Measurements from ENCODE around the gene BEST4. TPM values are rescaled to one million over a fixed set of nuclear protein-coding genes. Genes with fewer than 3 reads are reported as not detected.
A peak's percentile ranks its signal among the peaks of the same experiment; 100 is the strongest.

The BEST4 gene
- total and polyA plus RNA-seq, 2 of the 13 experiments (the other 11 are each of a cell fraction or from before 2014, with no cell fraction given): 0.77 to 1.4 TPM

DNA sequence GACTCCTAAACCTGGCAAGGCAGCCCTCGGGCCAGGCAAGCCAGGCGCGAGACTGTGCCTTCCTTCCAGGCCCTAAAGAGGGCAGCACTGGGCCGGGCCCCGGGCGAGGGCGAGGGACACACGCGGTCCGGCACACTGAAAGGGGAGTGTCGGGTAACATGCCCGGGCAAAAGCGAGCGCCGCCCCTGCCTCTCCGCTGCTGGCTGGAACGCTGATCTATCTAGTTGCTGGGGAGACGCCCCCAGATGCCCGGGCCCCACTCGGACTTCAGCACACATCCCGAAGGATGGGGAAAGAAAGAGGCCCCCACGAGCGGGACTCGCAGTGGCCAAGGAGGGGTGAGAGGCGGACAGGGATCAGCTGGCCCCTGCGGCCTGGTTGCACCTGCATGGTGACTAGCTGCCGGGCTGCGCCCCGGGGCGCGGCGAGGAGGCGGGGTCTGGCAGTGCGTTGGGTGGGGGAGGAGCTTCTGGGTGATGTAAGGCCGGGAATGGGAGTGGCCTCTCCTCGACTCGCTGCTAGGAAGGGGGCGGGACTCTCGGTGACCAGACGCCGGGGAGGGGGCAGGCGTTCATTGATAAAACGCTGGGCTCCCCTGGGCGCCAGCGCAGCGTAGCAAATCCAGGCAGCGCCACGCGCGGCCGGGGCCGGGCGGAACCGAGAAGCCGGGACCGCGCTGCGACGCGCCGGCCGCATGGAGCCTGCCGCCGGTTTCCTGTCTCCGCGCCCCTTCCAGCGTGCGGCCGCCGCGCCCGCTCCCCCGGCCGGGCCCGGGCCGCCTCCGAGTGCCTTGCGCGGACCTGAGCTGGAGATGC, 12.0 kb upstream of the BEST4 start, which contains the start of gene PLK3 (continued):
- TF ChIP-seq ZMYM3 (CRISPR knock-in tag; IDR thresholded peaks at IDR 0.05): peak; percentile 52; the same call in 1 of the 2 replicates
- no peak for TF ChIP-seq ETS1 (CRISPR knock-in tag; IDR thresholded peaks at IDR 0.05)
- TF ChIP-seq CCAR2 (optimal IDR thresholded peaks at IDR 0.05; ENCODE audit: low read depth, low read length): no peak
- no peak for TF ChIP-seq XBP1 (CRISPR knock-in tag; IDR thresholded peaks at IDR 0.05)
- peak; percentile 47; the same call in 1 of the 2 replicates for TF ChIP-seq SP2 (CRISPR knock-in tag; IDR thresholded peaks at IDR 0.05)
- TF ChIP-seq, protein P1, sequence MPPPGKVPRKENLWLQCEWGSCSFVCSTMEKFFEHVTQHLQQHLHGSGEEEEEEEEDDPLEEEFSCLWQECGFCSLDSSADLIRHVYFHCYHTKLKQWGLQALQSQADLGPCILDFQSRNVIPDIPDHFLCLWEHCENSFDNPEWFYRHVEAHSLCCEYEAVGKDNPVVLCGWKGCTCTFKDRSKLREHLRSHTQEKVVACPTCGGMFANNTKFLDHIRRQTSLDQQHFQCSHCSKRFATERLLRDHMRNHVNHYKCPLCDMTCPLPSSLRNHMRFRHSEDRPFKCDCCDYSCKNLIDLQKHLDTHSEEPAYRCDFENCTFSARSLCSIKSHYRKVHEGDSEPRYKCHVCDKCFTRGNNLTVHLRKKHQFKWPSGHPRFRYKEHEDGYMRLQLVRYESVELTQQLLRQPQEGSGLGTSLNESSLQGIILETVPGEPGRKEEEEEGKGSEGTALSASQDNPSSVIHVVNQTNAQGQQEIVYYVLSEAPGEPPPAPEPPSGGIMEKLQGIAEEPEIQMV (CRISPR knock-in tag; IDR thresholded peaks at IDR 0.05; ENCODE audit: low read depth): peak; percentile 93
- no peak for TF ChIP-seq ARID2 (CRISPR knock-in tag; IDR thresholded peaks at IDR 0.05; ENCODE audit: borderline replicate concordance)
- peak; percentile 58 for TF ChIP-seq YY1 (IDR thresholded peaks at IDR 0.05; ENCODE audit: insufficient read depth, insufficient replicate concordance, low read depth, low read length)
- TF ChIP-seq ETV5 (CRISPR knock-in tag; IDR thresholded peaks at IDR 0.05; ENCODE audit: borderline replicate concordance): no peak; the same call in 1 of the 2 replicates
- TF ChIP-seq, protein P2, sequence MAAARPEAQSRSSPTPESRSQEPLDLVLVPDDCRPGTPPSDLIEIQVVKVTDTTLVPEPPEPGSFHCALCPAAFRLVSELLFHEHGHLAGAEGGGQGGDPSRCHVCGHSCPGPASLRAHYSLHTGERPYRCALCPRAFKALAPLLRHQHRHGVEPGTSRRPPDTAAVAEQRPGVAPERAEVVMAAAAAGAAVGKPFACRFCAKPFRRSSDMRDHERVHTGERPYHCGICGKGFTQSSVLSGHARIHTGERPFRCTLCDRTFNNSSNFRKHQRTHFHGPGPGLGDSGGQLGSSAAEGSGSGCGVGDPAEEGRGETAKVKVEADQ (CRISPR knock-in tag; IDR thresholded peaks at IDR 0.05; ENCODE audit: borderline replicate concordance): no peak
- TF ChIP-seq TBX2 (CRISPR knock-in tag; IDR thresholded peaks at IDR 0.05; ENCODE audit: borderline replicate concordance): peak; percentile 88
- peak; percentile 87 for TF ChIP-seq NRL (CRISPR knock-in tag; IDR thresholded peaks at IDR 0.05; ENCODE audit: borderline replicate concordance)
- TF ChIP-seq ZNF367 (CRISPR knock-in tag; IDR thresholded peaks at IDR 0.05; ENCODE audit: borderline replicate concordance): no peak
- 0 out of 2 replicates have a peak, but pooled peaks have one; percentile 44 for TF ChIP-seq SIN3B (IDR thresholded peaks at IDR 0.05; ENCODE audit: low read length)
- TF ChIP-seq SATB2 (CRISPR knock-in tag; IDR thresholded peaks at IDR 0.05): no peak
- TF ChIP-seq ZNF136 (CRISPR knock-in tag; IDR thresholded peaks at IDR 0.05; ENCODE audit: low read depth): peak; percentile 66; the same call in 1 of the 2 replicates
- TF ChIP-seq, protein P3, sequence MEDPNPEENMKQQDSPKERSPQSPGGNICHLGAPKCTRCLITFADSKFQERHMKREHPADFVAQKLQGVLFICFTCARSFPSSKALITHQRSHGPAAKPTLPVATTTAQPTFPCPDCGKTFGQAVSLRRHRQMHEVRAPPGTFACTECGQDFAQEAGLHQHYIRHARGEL (CRISPR knock-in tag; IDR thresholded peaks at IDR 0.05): no peak
- TF ChIP-seq, protein P4, sequence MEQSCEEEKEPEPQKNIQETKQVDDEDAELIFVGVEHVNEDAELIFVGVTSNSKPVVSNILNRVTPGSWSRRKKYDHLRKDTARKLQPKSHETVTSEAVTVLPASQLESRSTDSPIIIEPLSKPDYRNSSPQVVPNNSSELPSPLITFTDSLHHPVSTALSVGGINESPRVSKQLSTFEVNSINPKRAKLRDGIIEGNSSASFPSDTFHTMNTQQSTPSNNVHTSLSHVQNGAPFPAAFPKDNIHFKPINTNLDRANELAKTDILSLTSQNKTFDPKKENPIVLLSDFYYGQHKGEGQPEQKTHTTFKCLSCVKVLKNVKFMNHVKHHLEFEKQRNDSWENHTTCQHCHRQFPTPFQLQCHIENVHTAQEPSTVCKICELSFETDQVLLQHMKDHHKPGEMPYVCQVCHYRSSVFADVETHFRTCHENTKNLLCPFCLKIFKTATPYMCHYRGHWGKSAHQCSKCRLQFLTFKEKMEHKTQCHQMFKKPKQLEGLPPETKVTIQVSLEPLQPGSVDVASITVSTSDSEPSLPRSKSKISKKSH (CRISPR knock-in tag; IDR thresholded peaks at IDR 0.05; ENCODE audit: borderline replicate concordance): peak; percentile 96
- TF ChIP-seq TOE1 (CRISPR knock-in tag; IDR thresholded peaks at IDR 0.05): peak; percentile 48; the same call in 1 of the 2 replicates
- peak; percentile 97 for TF ChIP-seq ERF (CRISPR knock-in tag; IDR thresholded peaks at IDR 0.05)
- peak; percentile 51 for TF ChIP-seq POGZ (CRISPR knock-in tag; IDR thresholded peaks at IDR 0.05)
- peak; percentile 29; the same call in 1 of the 2 replicates for TF ChIP-seq FOXK1 (CRISPR knock-in tag; IDR thresholded peaks at IDR 0.05; ENCODE audit: borderline replicate concordance, low read depth)

All from HepG2 (cell line).